ENCODE results near the gene JARID2. TPM values are rescaled to one million over a fixed set of nuclear protein-coding genes. Genes with fewer than 3 reads are reported as not detected.

The JARID2 gene
- total RNA-seq, 1 experiment from 2014 or later, result 23.6 TPM

GRCh38 chr6:15479761-15480160 is 233.9 kb downstream of the JARID2 start:
- no peak overlapping the region for H3K27ac ChIP-seq (ENCODE audit: low read depth, low read length)
- no peaks in the 10 kb centered on the region; the same call in 1 of the 2 replicates for H3K9me2 ChIP-seq (ENCODE audit: insufficient read depth)
- H3K9me3 ChIP-seq (ENCODE audit: control insufficient read depth in 1 of 2, insufficient read depth in 1 of 2, low read depth in 1 of 2, low read length in 2 of 2), result no peaks in the 10 kb centered on the region
- TF ChIP-seq SIN3A (IDR thresholded peaks at IDR 0.05; ENCODE audit: low read depth) (no peak), EZH2 (IDR thresholded peaks at IDR 0.05) (no peak), EZH2phosphoT487 (IDR thresholded peaks at IDR 0.05; ENCODE audit: borderline replicate concordance) (no peak), POLR2A (IDR thresholded peaks at IDR 0.05; ENCODE audit: borderline replicate concordance, extremely low read depth, insufficient read depth, insufficient read length) (no peak)
- peaks cover 10% of the 10 kb centered on the region; the same call in 1 of the 2 replicates for H3K79me2 ChIP-seq (ENCODE audit: insufficient read depth, low read length)
- H3K36me3 ChIP-seq (ENCODE audit: control insufficient read depth in 1 of 2, insufficient read depth in 2 of 2, low read length in 2 of 2), result no peaks in the 10 kb centered on the region
- H2AFZ ChIP-seq (ENCODE audit: low read depth, low read length, poor library complexity, severe bottlenecking), result no peak overlapping the region
- no peak overlapping the region for H3K4me2 ChIP-seq (ENCODE audit: low read length)
- no peak overlapping the region for H3K4me3 ChIP-seq (replicated peaks in 1 of 2; ENCODE audit: low read depth in 1 of 2, low read length in 2 of 2)
- POLR2A ChIA-PET, result no interaction called here
- ATAC-seq (no peak), DNase-seq (ENCODE audit: low read depth, low spot score) (no peak)
- no peaks in the 10 kb centered on the region for H4K20me1 ChIP-seq (ENCODE audit: insufficient read depth)
- H3K27me3 ChIP-seq (ENCODE audit: insufficient read depth, low read length), result no peaks in the 10 kb centered on the region
- CTCF ChIA-PET, result no interaction called here
- RAD21 ChIA-PET (ENCODE audit: low non-redundant PET in 1 of 2, low total read pairs in 2 of 2, uncharacterized antibody in 2 of 2, unreplicated experiment in 2 of 2), result no interaction called here
- H3K4me1 ChIP-seq (ENCODE audit: control insufficient read depth in 1 of 2, insufficient read depth in 2 of 2, low read length in 2 of 2), result no peaks in the 10 kb centered on the region
- no TSS peak for BruUV-seq (replicated peaks)
- intact Hi-C loops (cut with micrococcal nuclease), result no loop called here
- no peak overlapping the region for H3K9ac ChIP-seq (ENCODE audit: low read length)

GRCh38 chr6:15480525-15480924 is 234.7 kb downstream of the JARID2 start:
- no peaks in the 10 kb centered on the region for H3K36me3 ChIP-seq (ENCODE audit: control insufficient read depth in 1 of 2, insufficient read depth in 2 of 2, low read length in 2 of 2)
- no peaks in the 10 kb centered on the region; the same call in 1 of the 2 replicates for H3K9me2 ChIP-seq (ENCODE audit: insufficient read depth)
- RAD21 ChIA-PET (ENCODE audit: low non-redundant PET in 1 of 2, low total read pairs in 2 of 2, uncharacterized antibody in 2 of 2, unreplicated experiment in 2 of 2), result no interaction called here
- no peak for DNase-seq (ENCODE audit: low read depth, low spot score)
- TF ChIP-seq SIN3A (IDR thresholded peaks at IDR 0.05; ENCODE audit: low read depth), result no peak
- TF ChIP-seq POLR2A (IDR thresholded peaks at IDR 0.05; ENCODE audit: borderline replicate concordance, extremely low read depth, insufficient read depth, insufficient read length), result no peak
- TF ChIP-seq POLR2AphosphoS5 (IDR thresholded peaks at IDR 0.05; ENCODE audit: low read depth, low read length), result no peak
- TF ChIP-seq SP1 (IDR thresholded peaks at IDR 0.05; ENCODE audit: low read depth), result no peak
- TF ChIP-seq CBX3 (IDR thresholded peaks at IDR 0.05; ENCODE audit: low read depth), result no peak
- TF ChIP-seq EZH2phosphoT487 (IDR thresholded peaks at IDR 0.05; ENCODE audit: borderline replicate concordance), result no peak
- TF ChIP-seq REST (IDR thresholded peaks at IDR 0.05; ENCODE audit: low read depth), result no peak
- TF ChIP-seq EGR1 (IDR thresholded peaks at IDR 0.05; ENCODE audit: low read depth), result no peak
- TF ChIP-seq ATF3 (IDR thresholded peaks at IDR 0.05), result no peak
- TF ChIP-seq MAX (IDR thresholded peaks at IDR 0.05), result no peak
- TF ChIP-seq FOSL1 (IDR thresholded peaks at IDR 0.05; ENCODE audit: low read depth), result no peak
- TF ChIP-seq EZH2 (IDR thresholded peaks at IDR 0.05), result no peak
- no peak for TF ChIP-seq TCF7L2 (IDR thresholded peaks at IDR 0.05; ENCODE audit: borderline replicate concordance, extremely low read depth, insufficient read depth, insufficient read length)
- peaks cover 10% of the 10 kb centered on the region; the same call in 1 of the 2 replicates for H3K79me2 ChIP-seq (ENCODE audit: insufficient read depth, low read length)
- H3K9ac ChIP-seq (ENCODE audit: low read length), result no peak overlapping the region
- CTCF ChIA-PET, result no interaction called here
- no peak for ATAC-seq
- H3K4me1 ChIP-seq (ENCODE audit: control insufficient read depth in 1 of 2, insufficient read depth in 2 of 2, low read length in 2 of 2), result no peaks in the 10 kb centered on the region
- intact Hi-C loops (cut with micrococcal nuclease), result no loop called here
- H2AFZ ChIP-seq (ENCODE audit: low read depth, low read length, poor library complexity, severe bottlenecking), result no peak overlapping the region
- no peak overlapping the region for H3K4me3 ChIP-seq (replicated peaks in 1 of 2; ENCODE audit: low read depth in 1 of 2, low read length in 2 of 2)
- no peaks in the 10 kb centered on the region for H3K9me3 ChIP-seq (ENCODE audit: control insufficient read depth in 1 of 2, insufficient read depth in 1 of 2, low read depth in 1 of 2, low read length in 2 of 2)
- no peaks in the 10 kb centered on the region for H3K27me3 ChIP-seq (ENCODE audit: insufficient read depth, low read length)
- POLR2A ChIA-PET, result no interaction called here
- BruUV-seq (replicated peaks), result no TSS peak
- H3K27ac ChIP-seq (ENCODE audit: low read depth, low read length), result no peak overlapping the region
- H4K20me1 ChIP-seq (ENCODE audit: insufficient read depth), result no peaks in the 10 kb centered on the region
- H3K4me2 ChIP-seq (ENCODE audit: low read length), result no peak overlapping the region
